ENCODE measurements around the gene KIAA1671. TPM values are rescaled to one million over a fixed set of nuclear protein-coding genes. Genes with fewer than 3 reads are reported as not detected.

The KIAA1671 gene
- total RNA-seq, 4 donors from 2014 or later: 16.2 to 35.0 (median 21.7) TPM

DNA sequence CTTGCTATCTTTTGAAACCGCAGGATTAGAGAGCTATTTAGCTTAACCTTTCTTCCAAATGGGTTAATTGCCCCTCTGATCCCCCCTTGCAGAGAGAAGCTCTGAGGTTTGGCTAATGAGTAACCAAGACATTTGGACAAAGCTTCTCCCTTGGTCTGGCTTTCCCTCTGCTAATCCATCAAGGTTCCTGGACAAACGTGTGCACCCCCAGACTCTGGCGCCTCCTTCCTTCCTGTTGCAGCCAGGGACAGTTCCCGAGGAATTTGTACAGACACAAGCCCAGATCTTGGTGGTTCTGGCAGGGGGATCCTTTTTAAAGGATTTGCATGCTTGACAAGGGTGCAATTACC, 1.6 kb downstream of the KIAA1671 start:
- peaks cover 4 to 25% (median 6%) of the 10 kb centered on the region in 3 donors for H3K27me3 ChIP-seq
- ATAC-seq (no peak), DNase-seq (no peak)
- peak overlapping the region in 3 of 4 donors; percentile 73 to 82 (median 82) for H3K4me3 ChIP-seq
- TF ChIP-seq POLR2A (IDR thresholded peaks at IDR 0.05): no peak
- TF ChIP-seq, protein P1, sequence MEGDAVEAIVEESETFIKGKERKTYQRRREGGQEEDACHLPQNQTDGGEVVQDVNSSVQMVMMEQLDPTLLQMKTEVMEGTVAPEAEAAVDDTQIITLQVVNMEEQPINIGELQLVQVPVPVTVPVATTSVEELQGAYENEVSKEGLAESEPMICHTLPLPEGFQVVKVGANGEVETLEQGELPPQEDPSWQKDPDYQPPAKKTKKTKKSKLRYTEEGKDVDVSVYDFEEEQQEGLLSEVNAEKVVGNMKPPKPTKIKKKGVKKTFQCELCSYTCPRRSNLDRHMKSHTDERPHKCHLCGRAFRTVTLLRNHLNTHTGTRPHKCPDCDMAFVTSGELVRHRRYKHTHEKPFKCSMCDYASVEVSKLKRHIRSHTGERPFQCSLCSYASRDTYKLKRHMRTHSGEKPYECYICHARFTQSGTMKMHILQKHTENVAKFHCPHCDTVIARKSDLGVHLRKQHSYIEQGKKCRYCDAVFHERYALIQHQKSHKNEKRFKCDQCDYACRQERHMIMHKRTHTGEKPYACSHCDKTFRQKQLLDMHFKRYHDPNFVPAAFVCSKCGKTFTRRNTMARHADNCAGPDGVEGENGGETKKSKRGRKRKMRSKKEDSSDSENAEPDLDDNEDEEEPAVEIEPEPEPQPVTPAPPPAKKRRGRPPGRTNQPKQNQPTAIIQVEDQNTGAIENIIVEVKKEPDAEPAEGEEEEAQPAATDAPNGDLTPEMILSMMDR (IDR thresholded peaks at IDR 0.05 in 4 of 5, conservative IDR thresholded peaks at IDR 0.05 in 1 of 5): no peak
- in situ Hi-C loops (cut with MboI; ENCODE audit: low sequenced_read_pairs in 4 of 4): loop anchor here in 2 of 4 donors (5.0 to 10.0 kb wide), 2 partner anchors 51 to 93 kb away; no protein-coding TSS in a partner anchor
- H3K36me3 ChIP-seq: no peaks in the 10 kb centered on the region
- H3K27ac ChIP-seq: peak overlapping the region; percentile 52 to 75 (median 64)
- intact Hi-C loops (cut with DNase I; ENCODE audit: low total_unique reads): no loop called here
- H3K9me3 ChIP-seq: no peaks in the 10 kb centered on the region
- H3K4me1 ChIP-seq: peaks cover 13 to 18% of the 10 kb centered on the region in 2 donors

DNA sequence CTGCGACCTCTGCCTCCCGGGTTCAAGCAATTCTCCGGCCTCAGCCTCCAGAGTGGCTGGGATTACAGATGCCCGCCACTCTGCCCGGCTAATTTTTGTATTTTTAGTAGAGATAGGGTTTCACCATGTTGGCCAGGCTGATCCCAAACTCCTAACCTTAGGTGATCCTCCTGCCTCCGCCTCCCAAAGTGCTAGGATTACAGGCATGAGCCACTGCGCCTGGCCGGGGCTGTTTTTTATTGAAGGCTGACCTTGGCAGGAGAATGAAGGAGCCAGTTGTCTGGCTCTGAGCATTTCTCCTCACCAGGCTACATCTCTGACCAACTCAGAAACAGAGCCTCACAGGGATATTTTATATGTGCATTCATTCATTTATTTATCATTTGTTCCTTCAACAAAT, 2.3 kb downstream of the KIAA1671 start:
- Histone ChIP-seq H3K27ac (no peak overlapping the region), H3K9me3 (no peaks in the 10 kb centered on the region), H3K36me3 (no peaks in the 10 kb centered on the region), H3K4me3 (no peak overlapping the region), H3K4me1 (peaks cover 13 to 18% of the 10 kb centered on the region in 2 donors), H3K27me3 (peaks cover 0 to 17% (median 4%) of the 10 kb centered on the region in 3 donors)
- TF ChIP-seq POLR2A (IDR thresholded peaks at IDR 0.05): no peak
- TF ChIP-seq, protein P1 (IDR thresholded peaks at IDR 0.05 in 4 of 5, conservative IDR thresholded peaks at IDR 0.05 in 1 of 5): no peak
- intact Hi-C loops (cut with DNase I; ENCODE audit: low total_unique reads) (no loop called here), in situ Hi-C loops (cut with MboI; ENCODE audit: low sequenced_read_pairs in 4 of 4) (loop anchor here in 2 of 4 donors (5.0 to 10.0 kb wide), 2 partner anchors 50 to 92 kb away; no protein-coding TSS in a partner anchor)
- DNase-seq (no peak), ATAC-seq (no peak)

DNA sequence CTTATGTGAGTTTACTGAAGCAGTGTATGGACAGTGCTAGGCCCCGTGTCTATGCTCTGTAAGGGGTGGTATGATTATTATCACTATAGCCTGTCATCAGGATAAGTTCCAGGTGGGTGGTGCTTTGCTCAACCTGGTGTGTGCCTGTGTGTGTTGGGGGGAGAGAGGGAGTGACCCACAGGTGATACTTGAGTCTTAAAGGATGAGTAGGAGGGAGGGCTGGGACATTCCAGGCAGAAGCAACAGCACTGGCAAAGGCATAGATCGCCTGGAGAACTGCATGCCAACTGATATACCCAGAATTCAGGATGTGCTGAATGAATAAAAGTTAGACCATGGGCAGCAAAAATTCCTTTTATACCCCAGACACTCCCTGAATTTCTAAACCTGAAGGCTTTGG, 4.5 kb downstream of the KIAA1671 start:
- intact Hi-C loops (cut with DNase I; ENCODE audit: low total_unique reads): no loop called here
- no peak for TF ChIP-seq POLR2A (IDR thresholded peaks at IDR 0.05)
- TF ChIP-seq, protein P1 (IDR thresholded peaks at IDR 0.05 in 4 of 5, conservative IDR thresholded peaks at IDR 0.05 in 1 of 5): no peak

DNA sequence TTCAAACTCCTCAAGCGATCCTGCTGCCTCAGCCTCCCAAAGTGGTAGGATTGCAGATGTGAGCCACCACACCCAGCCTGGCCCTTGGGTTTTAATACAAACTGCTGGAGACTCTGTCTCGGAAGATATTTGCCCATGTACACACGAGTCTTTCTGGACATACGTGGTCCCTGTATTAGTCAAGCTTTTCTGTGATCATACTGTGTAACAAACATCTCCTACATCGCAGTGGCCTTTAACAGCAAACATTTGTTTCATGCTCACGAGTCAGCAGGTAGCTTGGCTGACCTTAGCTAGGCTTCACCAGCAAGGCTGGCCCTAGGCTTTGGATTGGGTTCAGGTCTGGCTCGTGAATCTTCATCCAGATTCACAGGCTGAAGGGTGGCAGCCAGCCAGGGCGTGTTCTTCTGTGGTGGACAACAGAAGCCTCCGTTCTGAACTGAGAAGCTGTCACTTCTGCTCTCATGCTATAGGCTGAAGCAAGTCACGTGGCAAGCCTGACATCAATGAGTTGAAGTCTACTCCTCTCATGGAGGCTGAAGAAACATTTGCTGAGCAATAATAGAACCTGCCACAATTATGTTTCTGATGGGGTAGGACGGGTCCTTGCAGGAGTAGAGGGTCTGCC, 8.8 kb downstream of the KIAA1671 start:
- DNase-seq (no peak), ATAC-seq (no peak)
- intact Hi-C loops (cut with DNase I; ENCODE audit: low total_unique reads): no loop called here
- TF ChIP-seq, protein P1 (IDR thresholded peaks at IDR 0.05 in 4 of 5, conservative IDR thresholded peaks at IDR 0.05 in 1 of 5): no peak
- TF ChIP-seq POLR2A (IDR thresholded peaks at IDR 0.05): no peak
- peaks cover 11 to 16% of the 10 kb centered on the region in 2 donors for H3K4me1 ChIP-seq
- H3K27me3 ChIP-seq: no peaks in the 10 kb centered on the region
- no peak overlapping the region for H3K27ac ChIP-seq
- in situ Hi-C loops (cut with MboI; ENCODE audit: low sequenced_read_pairs in 4 of 4): no loop called here
- H3K4me3 ChIP-seq: no peak overlapping the region
- no peaks in the 10 kb centered on the region for H3K36me3 ChIP-seq
- H3K9me3 ChIP-seq: no peaks in the 10 kb centered on the region

More for the DNA sequence above, 4.5 kb downstream of the KIAA1671 start:
- Histone ChIP-seq H3K27ac (no peak overlapping the region), H3K27me3 (peaks cover 0 to 11% (median 0%) of the 10 kb centered on the region in 3 donors), H3K36me3 (no peaks in the 10 kb centered on the region), H3K4me3 (no peak overlapping the region), H3K4me1 (peaks cover 13 to 18% of the 10 kb centered on the region in 2 donors), H3K9me3 (no peaks in the 10 kb centered on the region)
- no peak for ATAC-seq
- in situ Hi-C loops (cut with MboI; ENCODE audit: low sequenced_read_pairs in 4 of 4): loop anchor here in 1 of 4 donors (10.0 kb wide), 1 partner anchor 48 kb away; no protein-coding TSS in a partner anchor
- no peak for DNase-seq
